HepG2 (cell line): ENCODE data around the gene FUZ. TPM values are rescaled to one million over a fixed set of nuclear protein-coding genes. Genes with fewer than 3 reads are reported as not detected.

ENCODE experiments used
- AHR ChIP-seq: IDR thresholded peaks from 2 replicates; pipeline ENCODE4 v1.6.1; 2018; ENCODE audit warnings: missing genetic modification reagents, missing compliant biosample characterization
- ARID5B ChIP-seq: IDR thresholded peaks from 2 replicates; pipeline ENCODE4 v1.4.0; 2020; ENCODE audit warnings: mild to moderate bottlenecking, missing genetic modification reagents
- ATF7 ChIP-seq, 2 experiments: fragments of 450-650 bp in 1 of 2; sonication (generic) in 1 of 2; formaldehyde crosslinking in 1 of 2; IDR thresholded peaks; 2 replicates each; pipeline versions ENCODE4 v1.4.0 to v1.6.1; 2016 to 2020; ENCODE audit warnings: antibody characterized with exemption in 1 of 2, mild to moderate bottlenecking in 1 of 2, missing genetic modification reagents in 1 of 2
- CEBPB ChIP-seq: IDR thresholded peaks from 2 replicates; pipeline ENCODE4 v1.6.1; 2011; ENCODE audit warnings: low read depth, low read length, improper control_type of control experiment, borderline replicate concordance
- FOXK1 ChIP-seq: sonication (generic); formaldehyde crosslinking; IDR thresholded peaks from 2 replicates; pipeline ENCODE4 v1.4.0; 2020; ENCODE audit warnings: low read depth, missing genetic modification reagents, borderline replicate concordance
- MED1 ChIP-seq: sonication (generic); formaldehyde crosslinking; IDR thresholded peaks from 2 replicates; pipeline ENCODE4 v1.4.0; 2020; ENCODE audit warnings: missing genetic modification reagents
- NFYB ChIP-seq: sonication (generic); formaldehyde crosslinking; IDR thresholded peaks from 2 replicates; pipeline ENCODE4 v1.4.0; 2020; ENCODE audit warnings: missing genetic modification reagents
- PCBP1 ChIP-seq: fragments of 200-400 bp; formaldehyde crosslinking; IDR thresholded peaks from 2 replicates; pipeline ENCODE4 v1.6.1; 2017; ENCODE audit warnings: mild to moderate bottlenecking, low read depth, low read length, borderline replicate concordance
- PLSCR1 ChIP-seq: sonication (generic); formaldehyde crosslinking; IDR thresholded peaks from 2 replicates; pipeline ENCODE4 v1.5.0; 2020; ENCODE audit warnings: missing genetic modification reagents, mild to moderate bottlenecking, borderline replicate concordance
- RNF2 ChIP-seq: fragments of 450-650 bp; conservative IDR thresholded peaks from 2 replicates; pipeline ENCODE4 v1.6.1; 2016; ENCODE audit warnings: low read depth
- SOX13 ChIP-seq, 3 experiments: fragments of 450-650 bp in 1 of 3; sonication (generic) in 1 of 3; formaldehyde crosslinking in 1 of 3; IDR thresholded peaks in 2 of 3; conservative IDR thresholded peaks in 1 of 3; 2 replicates each; pipeline versions ENCODE4 v1.5.0 to v1.6.1; 2016 to 2020; ENCODE audit warnings: antibody characterized with exemption in 1 of 3, mild to moderate bottlenecking in 1 of 3, missing compliant biosample characterization in 1 of 3, missing genetic modification reagents in 1 of 3, moderate library complexity in 1 of 3
- SP2 ChIP-seq: sonication (generic); formaldehyde crosslinking; IDR thresholded peaks from 2 replicates; pipeline ENCODE4 v1.5.1; 2020; ENCODE audit warnings: mild to moderate bottlenecking, missing genetic modification reagents
- SRSF4 ChIP-seq: fragments of 200-400 bp; formaldehyde crosslinking; IDR thresholded peaks from one replicate; pipeline ENCODE4 v1.6.1; 2018; ENCODE audit warnings: mild to moderate bottlenecking, low read depth, low read length, moderate library complexity; ENCODE audit not compliant: poor library complexity, severe bottlenecking
- TEAD2 ChIP-seq: sonication (generic); formaldehyde crosslinking; IDR thresholded peaks from 2 replicates; pipeline ENCODE4 v1.9.0; 2021; ENCODE audit warnings: missing genetic modification reagents
- ZBTB8A ChIP-seq: sonication (generic); formaldehyde crosslinking; IDR thresholded peaks from 2 replicates; pipeline ENCODE4 v1.4.0; 2020; ENCODE audit warnings: mild to moderate bottlenecking, low read depth, missing genetic modification reagents, borderline replicate concordance
- ZFP62 ChIP-seq: sonication (generic); formaldehyde crosslinking; IDR thresholded peaks from 2 replicates; pipeline ENCODE4 v1.4.0; 2020; ENCODE audit warnings: missing genetic modification reagents
- ZNF235 ChIP-seq: sonication (generic); formaldehyde crosslinking; IDR thresholded peaks from 2 replicates; pipeline ENCODE4 v1.8.1; 2023; ENCODE audit warnings: mild to moderate bottlenecking, missing genetic modification reagents, borderline replicate concordance
- ZNF510 ChIP-seq: sonication (generic); formaldehyde crosslinking; IDR thresholded peaks from 2 replicates; pipeline ENCODE4 v1.4.0; 2020; ENCODE audit warnings: low read depth, mild to moderate bottlenecking, missing genetic modification reagents
- ZNF891 ChIP-seq: sonication (generic); formaldehyde crosslinking; IDR thresholded peaks from 2 replicates; pipeline ENCODE4 v1.5.0; 2020; ENCODE audit warnings: mild to moderate bottlenecking, missing genetic modification reagents
- polyA plus RNA-seq, 8 experiments: library from polyadenylated mRNA; depleted of rRNA in 3 of 8; stranded (reverse) in 7 of 8; unstranded in 1 of 8; fragments of >200 nt; fragmentation: Illumina TruSeq in 4 of 8; extraction: Trizol in 4 of 8; gene quantifications; 2 replicates each; pipeline versions ENCODE4 v1.2.1 to v1.2.3, GENCODE V29; 2011 to 2016; ENCODE audit warnings: low read depth in 4 of 8, missing spikeins in 1 of 8, mixed read lengths in 1 of 8; ENCODE audit not compliant: insufficient read depth in 1 of 8
- total RNA-seq, 5 experiments: library from RNA; depleted of rRNA; stranded (reverse); fragments of >200 nt; fragmentation: Illumina TruSeq; extraction: Trizol; gene quantifications; 2 replicates each; pipeline ENCODE4 v1.2.3, GENCODE V29; 2016; ENCODE audit warnings: low read depth in 1 of 5
- TF ChIP-seq, protein P1 (sequence below): IDR thresholded peaks from 2 replicates; pipeline ENCODE4 v1.6.1; 2012; ENCODE audit warnings: inconsistent platforms

The FUZ gene
- total and polyA plus RNA-seq, 2 of the 13 experiments (the other 11 are each of a cell fraction or from before 2014, with no cell fraction given) = 0.08 TPM; not detected in 1

DNA sequence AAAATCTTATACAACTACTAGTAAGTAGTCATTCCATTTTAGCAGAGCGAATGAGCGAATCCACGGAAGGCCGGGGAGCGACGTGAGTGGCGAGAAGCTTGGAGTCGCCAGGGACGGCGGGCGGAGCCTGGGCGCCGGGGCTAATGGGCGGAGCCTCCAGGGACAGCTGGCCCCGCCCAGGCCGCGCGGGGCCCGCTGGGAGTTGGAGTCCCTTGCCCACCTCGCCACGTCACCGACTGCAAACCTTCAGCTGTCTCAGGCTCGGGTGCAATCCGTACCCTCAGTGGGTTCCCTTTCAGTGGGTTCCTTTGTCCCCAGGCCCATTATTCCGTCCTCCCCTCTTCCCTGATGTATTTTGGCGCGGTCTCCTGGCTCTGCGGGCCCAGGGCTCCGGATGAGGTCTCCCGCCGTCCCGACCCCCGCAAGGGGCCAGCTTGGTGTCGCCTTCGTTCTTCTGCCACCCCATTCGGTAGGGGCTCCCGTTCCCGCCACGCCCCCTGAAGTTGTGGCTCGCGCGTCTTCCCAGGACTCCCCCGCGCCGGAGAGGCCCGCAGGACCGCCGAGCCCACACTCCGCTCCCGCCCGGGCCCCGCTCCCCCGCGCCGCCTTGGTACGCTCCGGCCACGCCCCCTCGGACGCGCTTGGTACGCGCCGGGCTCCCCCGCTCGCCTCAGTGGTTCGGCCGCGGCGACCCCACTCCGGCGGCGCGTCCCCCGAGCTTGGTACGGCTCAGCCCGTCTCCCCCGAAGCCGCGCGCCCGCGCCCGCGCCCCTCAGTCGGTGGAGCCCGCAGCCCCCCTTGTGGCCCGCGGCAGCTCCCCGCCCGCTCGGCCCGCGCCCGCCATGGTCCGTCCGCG, 37.6 kb upstream of the FUZ start, which contains the start of gene PTOV1 (continued):
- TF ChIP-seq PCBP1 = no peak
- no peak for TF ChIP-seq ATF7 (IDR thresholded peaks at IDR 0.05)
- no peak for TF ChIP-seq ATF7 (CRISPR knock-in tag; IDR thresholded peaks at IDR 0.05)
- TF ChIP-seq ZNF510 (CRISPR knock-in tag) = no peak
- no peak for TF ChIP-seq ARID5B
- no peak for TF ChIP-seq TEAD2
- no peak for TF ChIP-seq PLSCR1 (CRISPR knock-in tag)
- peak; percentile 51 for TF ChIP-seq MED1 (CRISPR knock-in tag)
- TF ChIP-seq NFYB (CRISPR knock-in tag) = no peak; the same call in 1 of the 2 replicates
- TF ChIP-seq RNF2 = no peak
- no peak for TF ChIP-seq CEBPB
- no peak for TF ChIP-seq ZNF235 (CRISPR knock-in tag)
- peak; percentile 49; the same call in 1 of the 2 replicates for TF ChIP-seq SP2 (CRISPR knock-in tag)
- no peak for TF ChIP-seq ZFP62 (CRISPR knock-in tag)
- TF ChIP-seq FOXK1 (CRISPR knock-in tag) = no peak
- no peak for TF ChIP-seq ZBTB8A
- TF ChIP-seq SRSF4 = no peak
- TF ChIP-seq AHR (CRISPR knock-in tag) = no peak
- peak; percentile 12; the same call in 1 of the 2 replicates for TF ChIP-seq SOX13 (IDR thresholded peaks at IDR 0.05)
- TF ChIP-seq SOX13 (CRISPR knock-in tag; conservative IDR thresholded peaks at IDR 0.05 in 1 of 2, IDR thresholded peaks at IDR 0.05 in 1 of 2) = no peak
- TF ChIP-seq, protein P1, sequence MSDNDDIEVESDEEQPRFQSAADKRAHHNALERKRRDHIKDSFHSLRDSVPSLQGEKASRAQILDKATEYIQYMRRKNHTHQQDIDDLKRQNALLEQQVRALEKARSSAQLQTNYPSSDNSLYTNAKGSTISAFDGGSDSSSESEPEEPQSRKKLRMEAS = peak; percentile 86
- no peak for TF ChIP-seq ZNF891 (CRISPR knock-in tag)
